ENCODE data around the gene ZFAND4.
"Not testable (repeated sequence)": the region's sequence is repeated elsewhere in the genome, so short reads cannot be mapped to it uniquely, and the experiment has no call there.

The ZFAND4 gene

GRCh38 chr10:45602836-45603235 lies 69.7 kb downstream of the ZFAND4 start:
- DNase-seq = no peak
- no peak for TF ChIP-seq GATA1 (IDR thresholded peaks at IDR 0.05; ENCODE audit: low read depth, low read length)
- no peak for TF ChIP-seq POLR2A (IDR thresholded peaks at IDR 0.05; ENCODE audit: low read length)

DNA sequence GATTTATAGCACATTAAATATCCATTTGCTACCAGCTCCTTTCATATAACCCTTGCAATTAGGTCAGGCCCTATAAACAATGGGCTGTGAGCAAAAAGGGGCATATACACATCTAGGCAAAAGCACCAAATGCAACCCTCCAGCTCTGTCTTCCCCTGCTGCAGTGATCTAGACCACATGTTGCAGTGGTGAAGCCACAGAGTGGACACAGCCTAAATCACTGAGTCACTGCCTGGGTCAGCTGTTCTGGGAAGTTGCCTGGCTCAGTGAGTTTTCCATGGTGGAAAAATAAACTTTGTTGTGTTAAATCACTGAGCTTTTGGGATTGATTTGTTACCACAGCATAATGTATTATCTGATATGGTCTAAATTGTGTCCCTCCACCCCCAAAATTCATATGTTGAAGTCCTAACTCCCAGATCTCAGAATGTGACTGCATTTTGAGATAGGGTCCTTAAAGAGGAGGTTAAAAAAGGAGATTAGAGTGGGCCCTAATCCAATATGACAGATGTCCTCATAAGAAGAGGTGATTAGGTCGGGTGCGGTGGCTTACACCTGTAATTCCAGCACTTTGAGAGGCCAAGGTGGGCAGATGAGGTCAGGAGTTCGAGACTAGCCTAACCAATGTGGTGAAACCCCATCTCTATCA lies 70.4 kb downstream of the ZFAND4 start:
- TF ChIP-seq GATA1 (IDR thresholded peaks at IDR 0.05; ENCODE audit: low read depth, low read length) = no peak
- TF ChIP-seq POLR2A (IDR thresholded peaks at IDR 0.05; ENCODE audit: low read length) = no peak
- peak in 1 of 2 experiments; percentile 30 for DNase-seq

GRCh38 chr10:45601254-45601930 lies 71.2 kb downstream of the ZFAND4 start:
- DNase-seq = not testable (repeated sequence)

GRCh38 chr10:45600337-45601253 lies 72.0 kb downstream of the ZFAND4 start:
- DNase-seq = not testable (repeated sequence)

DNA sequence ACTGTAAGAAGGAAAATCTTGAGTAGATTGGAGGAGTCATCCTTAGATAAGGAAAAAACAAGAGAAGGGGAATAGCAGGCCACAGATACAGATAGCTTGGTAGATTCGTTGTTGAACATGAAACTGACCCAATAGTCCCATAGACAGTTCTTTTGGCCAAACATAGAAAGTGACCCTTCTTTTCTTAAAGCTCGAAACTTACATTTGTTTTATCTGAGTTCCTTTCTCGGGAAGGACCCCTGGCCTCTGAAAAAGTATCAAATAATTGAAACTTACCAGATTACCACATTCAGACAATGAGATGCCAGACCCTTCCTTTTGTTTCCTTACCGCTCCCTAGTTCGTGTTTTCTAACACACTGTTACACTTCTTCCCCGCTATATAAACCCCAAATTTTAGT lies 72.9 kb downstream of the ZFAND4 start:
- TF ChIP-seq GATA1 (IDR thresholded peaks at IDR 0.05; ENCODE audit: low read depth, low read length) (no peak), POLR2A (IDR thresholded peaks at IDR 0.05; ENCODE audit: low read length) (no peak)
- DNase-seq = no peak

- no peak for TF ChIP-seq POLR2A (IDR thresholded peaks at IDR 0.05; ENCODE audit: low read length)
- no peak for TF ChIP-seq GATA1 (IDR thresholded peaks at IDR 0.05; ENCODE audit: low read depth, low read length)
- peak; percentile 26 to 43 for DNase-seq
Measured at GRCh38 chr10:45599021-45599603, 73.5 kb downstream of the ZFAND4 start.

- no peak for DNase-seq
- TF ChIP-seq GATA1 (IDR thresholded peaks at IDR 0.05; ENCODE audit: low read depth, low read length) = no peak
- no peak for TF ChIP-seq POLR2A (IDR thresholded peaks at IDR 0.05; ENCODE audit: low read length)
Measured at GRCh38 chr10:45596526-45596925, 76.0 kb downstream of the ZFAND4 start.

GRCh38 chr10:45594276-45595157 lies 78.1 kb downstream of the ZFAND4 start:
- TF ChIP-seq GATA1 (IDR thresholded peaks at IDR 0.05; ENCODE audit: low read depth, low read length) (no peak), POLR2A (IDR thresholded peaks at IDR 0.05; ENCODE audit: low read length) (peak; percentile 68)
- DNase-seq = peak; percentile 98

GRCh38 chr10:45593938-45594275 lies 78.7 kb downstream of the ZFAND4 start:
- no peak for DNase-seq
- TF ChIP-seq POLR2A (IDR thresholded peaks at IDR 0.05; ENCODE audit: low read length) = no peak
- TF ChIP-seq GATA1 (IDR thresholded peaks at IDR 0.05; ENCODE audit: low read depth, low read length) = no peak

GRCh38 chr10:45592926-45593325 lies 79.6 kb downstream of the ZFAND4 start:
- DNase-seq = peak in 1 of 2 experiments; percentile 47
- TF ChIP-seq POLR2A (IDR thresholded peaks at IDR 0.05; ENCODE audit: low read length) (no peak), GATA1 (IDR thresholded peaks at IDR 0.05; ENCODE audit: low read depth, low read length) (no peak)

- TF ChIP-seq POLR2A (IDR thresholded peaks at IDR 0.05; ENCODE audit: low read length) = no peak
- no peak for TF ChIP-seq GATA1 (IDR thresholded peaks at IDR 0.05; ENCODE audit: low read depth, low read length)
- peak in 1 of 2 experiments; percentile 30 for DNase-seq
Measured at GRCh38 chr10:45592432-45592831, 80.1 kb downstream of the ZFAND4 start.

- TF ChIP-seq GATA1 (IDR thresholded peaks at IDR 0.05; ENCODE audit: low read depth, low read length) (no peak), POLR2A (IDR thresholded peaks at IDR 0.05; ENCODE audit: low read length) (peak; percentile 13)
Measured at GRCh38 chr10:45591280-45591679, 81.3 kb downstream of the ZFAND4 start.

GRCh38 chr10:45589868-45590267 lies 82.7 kb downstream of the ZFAND4 start:
- no peak for DNase-seq
- no peak for TF ChIP-seq POLR2A (IDR thresholded peaks at IDR 0.05; ENCODE audit: low read length)
- no peak for TF ChIP-seq GATA1 (IDR thresholded peaks at IDR 0.05; ENCODE audit: low read depth, low read length)

More at GRCh38 chr10:45591280-45591679, 81.3 kb downstream of the ZFAND4 start:
- peak in 1 of 2 experiments; percentile 24 for DNase-seq

All from erythroblast (primary cell).